Adrenal gland (tissue), 5 donors: ENCODE results near the gene STAMBPL1.

ENCODE experiments used
- CTCF ChIP-seq, 6 experiments: fragments of 450-650 bp in 4 of 6; fragments of 200-600 bp in 2 of 6; sonication (generic) in 1 of 6; IDR thresholded peaks; 1 replicate in 5 of 6; 2 replicates in 1 of 6; pipeline versions ENCODE4 v1.5.1 to v1.8.0; 2016 to 2021; ENCODE audit warnings: antibody characterized with exemption in 6 of 6, mild to moderate bottlenecking in 2 of 6, moderate library complexity in 1 of 6
- POLR2A ChIP-seq, 2 donors: fragments of 450-650 bp; IDR thresholded peaks; one replicate each; pipeline ENCODE4 v1.6.1; 2017; ENCODE audit warnings: antibody characterized with exemption in 2 of 2, mild to moderate bottlenecking in 2 of 2, moderate library complexity in 1 of 2
- donor health status: DM: no; HTN: no; CAD: no.

GRCh38 chr10:88968391-88968790 is 88.3 kb downstream of the STAMBPL1 start:
- TF ChIP-seq CTCF (IDR thresholded peaks at IDR 0.05): no peak
- TF ChIP-seq POLR2A (IDR thresholded peaks at IDR 0.05): no peak
